HG02571 (cell line): ENCODE data around the gene ZNF521.
"Not testable (repeated sequence)": the region's sequence is repeated elsewhere in the genome, so short reads cannot be mapped to it uniquely, and the experiment has no call there.

Experiments used
- ATAC-seq: cut with Tn5 transposase; IDR thresholded peaks from one replicate; pipeline ENCODE4 v1.9.1; 2021; ENCODE audit warnings: mild to moderate bottlenecking, moderate library complexity; ENCODE audit not compliant: unreplicated experiment

The ZNF521 gene

GRCh38 chr18:25047983-25048382 is 304.0 kb downstream of the ZNF521 start:
- no peak for ATAC-seq

DNA sequence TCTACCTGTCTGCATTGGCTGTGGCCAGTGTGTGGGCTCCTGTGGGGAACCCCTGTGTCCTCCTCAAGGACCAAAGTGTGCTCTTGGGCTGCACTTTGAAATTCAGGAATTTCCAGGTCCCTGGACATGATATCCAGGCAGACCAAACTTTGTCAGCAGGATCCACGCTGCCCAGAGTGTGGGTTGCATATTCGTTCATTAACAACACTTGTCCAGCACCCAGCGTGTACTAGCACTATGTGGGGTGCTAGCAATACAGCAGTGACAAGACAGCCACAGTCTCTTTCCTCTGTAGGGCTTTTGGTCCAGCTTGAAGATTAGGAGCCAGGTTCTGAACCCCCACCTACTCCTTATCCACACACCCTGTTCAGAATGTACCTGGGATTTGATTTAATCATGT is 304.5 kb downstream of the ZNF521 start:
- no peak for ATAC-seq

- no peak for ATAC-seq
These were observed 307.3 kb downstream of the ZNF521 start for GRCh38 chr18:25044694-25045093.

DNA sequence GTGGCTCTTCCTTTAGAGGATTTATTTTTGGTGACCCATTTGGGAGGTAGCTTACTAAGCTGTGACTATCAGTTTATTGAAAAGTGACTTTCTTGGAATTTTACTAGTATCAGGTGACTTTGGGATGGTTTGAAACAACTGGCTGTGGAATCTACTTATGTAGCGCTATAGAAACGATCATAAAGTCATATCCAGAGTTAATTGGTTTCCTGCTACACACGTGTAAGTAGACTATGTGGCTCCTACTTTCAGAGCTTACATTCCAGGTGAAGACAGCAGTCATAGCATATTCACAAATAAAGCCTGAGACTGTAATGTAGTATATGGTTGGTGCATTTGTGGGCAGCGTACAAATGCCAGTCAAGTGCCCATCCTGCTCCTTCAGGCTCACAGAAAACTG is 308.9 kb downstream of the ZNF521 start:
- ATAC-seq: no peak

- no peak for ATAC-seq
These were observed 309.3 kb downstream of the ZNF521 start for GRCh38 chr18:25042641-25043051.

- no peak for ATAC-seq
These were observed 312.2 kb downstream of the ZNF521 start for GRCh38 chr18:25039781-25040180.

- no peak for ATAC-seq
These were observed 313.7 kb downstream of the ZNF521 start for GRCh38 chr18:25038261-25038660.

GRCh38 chr18:25033747-25034471 is 318.1 kb downstream of the ZNF521 start:
- ATAC-seq: no peak

DNA sequence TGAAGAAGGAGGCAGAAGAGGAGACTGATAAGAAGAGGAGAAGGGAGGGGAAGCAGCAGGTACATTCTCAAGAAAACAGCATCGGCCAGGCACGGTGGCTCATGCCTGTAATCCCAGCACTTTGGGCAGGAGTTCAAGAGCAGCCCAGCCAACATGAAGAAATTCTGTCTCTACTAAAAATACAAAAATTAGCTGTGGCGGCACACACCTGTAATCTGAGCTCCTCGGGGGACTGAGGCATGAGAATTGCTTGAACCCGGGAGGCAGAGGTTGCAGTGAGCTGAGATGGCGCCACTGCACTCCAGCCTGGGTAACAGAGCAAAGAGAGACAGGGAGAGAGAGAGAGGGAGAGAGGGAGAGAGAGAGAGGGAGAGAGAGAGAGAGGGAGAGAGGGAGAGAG is 318.8 kb downstream of the ZNF521 start:
- ATAC-seq: not testable (repeated sequence)

DNA sequence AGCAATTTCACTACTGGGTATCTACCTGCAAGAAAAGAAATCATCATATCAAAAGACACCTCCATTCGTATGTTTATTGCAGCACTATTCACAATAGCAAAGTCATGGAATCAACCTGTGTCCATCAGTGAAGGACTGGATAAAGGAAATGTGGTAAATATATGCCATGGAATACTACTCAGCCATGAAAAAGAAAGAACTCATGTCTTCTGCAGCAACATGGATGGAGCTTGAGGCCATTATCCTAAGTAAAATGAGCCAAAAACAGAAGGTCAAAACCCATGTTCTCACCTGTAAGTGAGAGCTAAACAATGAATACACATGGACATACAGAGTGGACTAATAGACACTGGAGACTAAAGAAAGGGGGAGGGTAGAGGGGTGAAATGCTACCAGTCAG is 322.2 kb downstream of the ZNF521 start:
- ATAC-seq: no peak

GRCh38 chr18:25019931-25020330 is 332.0 kb downstream of the ZNF521 start:
- ATAC-seq: no peak

- ATAC-seq: no peak
These were observed 332.7 kb downstream of the ZNF521 start for GRCh38 chr18:25019086-25019860.

GRCh38 chr18:25016666-25017065 is 335.3 kb downstream of the ZNF521 start:
- ATAC-seq: no peak

DNA sequence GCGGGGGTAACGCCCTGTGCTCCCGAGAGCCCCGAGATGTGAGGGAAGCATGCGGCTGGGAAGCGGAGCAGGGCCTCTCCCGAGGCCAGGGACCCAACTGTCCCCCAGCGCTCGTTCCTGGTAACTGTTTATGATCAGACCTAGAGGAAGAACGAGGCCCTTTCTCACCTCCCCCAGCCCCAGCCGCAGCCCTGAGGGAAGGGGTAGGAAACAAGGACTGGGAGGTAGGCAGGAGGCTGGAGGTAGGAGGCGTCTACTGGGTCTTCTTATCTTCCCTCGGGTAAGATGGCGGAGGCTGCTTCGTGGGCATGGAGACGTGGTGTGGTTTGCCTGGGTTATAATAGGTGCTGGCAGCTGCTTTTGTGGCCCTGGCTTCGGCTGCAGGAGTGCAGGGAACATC is 335.8 kb downstream of the ZNF521 start:
- ATAC-seq: no peak
